Measurements from ENCODE around the gene UBB.

DNA sequence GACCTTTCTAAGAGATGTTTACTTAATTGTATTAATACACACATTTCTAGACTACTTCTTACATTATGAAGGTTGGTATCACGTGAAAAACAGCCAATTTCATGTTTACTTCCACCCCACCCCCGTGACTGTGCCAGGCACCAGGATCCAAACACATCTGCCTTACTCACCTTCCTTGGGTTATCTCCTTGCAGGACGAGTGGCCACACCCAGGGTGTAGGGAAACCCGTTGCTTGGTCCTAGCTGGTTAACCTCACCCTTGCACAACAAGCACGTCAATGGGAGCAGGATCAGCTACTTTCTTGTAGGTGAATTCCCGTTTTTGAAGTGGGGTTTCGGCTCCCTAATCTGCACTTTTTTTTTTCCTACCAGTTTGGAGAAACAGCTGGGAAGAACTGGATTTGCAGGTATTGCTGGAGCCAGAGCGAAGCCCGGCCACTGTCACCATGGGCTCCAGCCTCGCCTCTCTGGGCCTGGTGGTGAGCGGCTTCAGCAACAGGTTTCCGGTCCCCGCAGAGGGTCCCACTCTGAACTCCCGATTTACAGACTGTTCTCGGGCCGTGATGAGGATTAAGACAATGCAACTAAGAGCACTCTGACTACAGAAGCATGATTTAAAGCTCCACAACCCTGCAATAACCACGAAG, 2.1 kb upstream of the UBB start:
- TF ChIP-seq, protein P1, sequence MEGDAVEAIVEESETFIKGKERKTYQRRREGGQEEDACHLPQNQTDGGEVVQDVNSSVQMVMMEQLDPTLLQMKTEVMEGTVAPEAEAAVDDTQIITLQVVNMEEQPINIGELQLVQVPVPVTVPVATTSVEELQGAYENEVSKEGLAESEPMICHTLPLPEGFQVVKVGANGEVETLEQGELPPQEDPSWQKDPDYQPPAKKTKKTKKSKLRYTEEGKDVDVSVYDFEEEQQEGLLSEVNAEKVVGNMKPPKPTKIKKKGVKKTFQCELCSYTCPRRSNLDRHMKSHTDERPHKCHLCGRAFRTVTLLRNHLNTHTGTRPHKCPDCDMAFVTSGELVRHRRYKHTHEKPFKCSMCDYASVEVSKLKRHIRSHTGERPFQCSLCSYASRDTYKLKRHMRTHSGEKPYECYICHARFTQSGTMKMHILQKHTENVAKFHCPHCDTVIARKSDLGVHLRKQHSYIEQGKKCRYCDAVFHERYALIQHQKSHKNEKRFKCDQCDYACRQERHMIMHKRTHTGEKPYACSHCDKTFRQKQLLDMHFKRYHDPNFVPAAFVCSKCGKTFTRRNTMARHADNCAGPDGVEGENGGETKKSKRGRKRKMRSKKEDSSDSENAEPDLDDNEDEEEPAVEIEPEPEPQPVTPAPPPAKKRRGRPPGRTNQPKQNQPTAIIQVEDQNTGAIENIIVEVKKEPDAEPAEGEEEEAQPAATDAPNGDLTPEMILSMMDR (IDR thresholded peaks at IDR 0.05; ENCODE audit: borderline replicate concordance, extremely low read depth, low read length, poor library complexity, severe bottlenecking): no peak
- no peak for TF ChIP-seq EZH2 (IDR thresholded peaks at IDR 0.05; ENCODE audit: borderline replicate concordance, low read depth, low read length, severe bottlenecking)
